Small intestine (tissue), 16 donors: Measurements from ENCODE around the gene TOP2B. TPM values are rescaled to one million over a fixed set of nuclear protein-coding genes. Genes with fewer than 3 reads are reported as not detected.

Experiments used
- DNase-seq, 2 donors: peaks; one replicate each; pipeline versions ENCODE4 v3.0.0 to v3.0.0-alpha.2; 2013
- FAIRE-seq: peaks from 2 replicates; lab custom pipeline; 2012; peaks lifted over from hg19 to GRCh38; lab: Jason Lieb, UNC
- H3K27ac ChIP-seq, 3 donors: one replicate each; pipeline ENCODE4 v1.5.1; 2013; ENCODE audit warnings: low read length in 2 of 3, mild to moderate bottlenecking in 2 of 3, control low read depth in 1 of 3, inconsistent platforms in 1 of 3, low read depth in 1 of 3, moderate library complexity in 1 of 3
- H3K27me3 ChIP-seq, 3 donors: one replicate each; pipeline ENCODE4 v1.6.1; 2013; ENCODE audit warnings: low read length in 3 of 3, inconsistent platforms in 1 of 3; ENCODE audit not compliant: control insufficient read depth in 3 of 3, insufficient read depth in 3 of 3
- H3K36me3 ChIP-seq, 3 donors: one replicate each; pipeline ENCODE4 v1.6.1; 2013; ENCODE audit warnings: low read length in 3 of 3, inconsistent platforms in 1 of 3, low read depth in 1 of 3, mild to moderate bottlenecking in 1 of 3, moderate library complexity in 1 of 3; ENCODE audit not compliant: control insufficient read depth in 3 of 3, insufficient read depth in 2 of 3
- H3K4me1 ChIP-seq, 3 donors: one replicate each; pipeline ENCODE4 v1.6.1; 2013; ENCODE audit warnings: low read length in 2 of 3, inconsistent platforms in 1 of 3, low read depth in 1 of 3, mild to moderate bottlenecking in 1 of 3, moderate library complexity in 1 of 3; ENCODE audit not compliant: control insufficient read depth in 3 of 3, insufficient read depth in 2 of 3
- H3K4me3 ChIP-seq, 3 donors: one replicate each; pipeline ENCODE4 v1.5.1; 2013; ENCODE audit warnings: low read length in 3 of 3, control low read depth in 1 of 3, inconsistent platforms in 1 of 3, low read depth in 1 of 3, mild to moderate bottlenecking in 1 of 3, moderate library complexity in 1 of 3
- H3K9me3 ChIP-seq, 2 donors: one replicate each; pipeline ENCODE4 v1.6.1; 2013; ENCODE audit warnings: low read depth in 1 of 2, low read length in 1 of 2; ENCODE audit not compliant: control insufficient read depth in 2 of 2, insufficient read depth in 1 of 2
- WGBS, 3 donors: extraction: QIAGEN DNeasy Blood & Tissue Kit; methylation state at CpG; one replicate each; pipeline ENCODE4 v1.1.7; 2013; 5-methylcytosine and 5-hydroxymethylcytosine counted together
- long read RNA-seq, 10 donors: transcript quantifications; one replicate each; lab custom pipeline, GENCODE V29; 2026
- polyA plus RNA-seq, 4 donors: library from polyadenylated mRNA; stranded (reverse) in 3 of 4; unstranded in 1 of 4; fragments of 200-250 nt in 3 of 4; fragments of 120-200 nt in 1 of 4; gene quantifications; one replicate each; pipeline versions ENCODE4 v1.2.1 to v1.2.3, GENCODE V29; 2013
- donor health status: healthy with polysubstance abuse.
- donor health status: control.
- donor health status: control.
- donor health status: Bipolar disorder and iron deficiency.
- donor health status: healthy.

TOP2B gene, protein sequence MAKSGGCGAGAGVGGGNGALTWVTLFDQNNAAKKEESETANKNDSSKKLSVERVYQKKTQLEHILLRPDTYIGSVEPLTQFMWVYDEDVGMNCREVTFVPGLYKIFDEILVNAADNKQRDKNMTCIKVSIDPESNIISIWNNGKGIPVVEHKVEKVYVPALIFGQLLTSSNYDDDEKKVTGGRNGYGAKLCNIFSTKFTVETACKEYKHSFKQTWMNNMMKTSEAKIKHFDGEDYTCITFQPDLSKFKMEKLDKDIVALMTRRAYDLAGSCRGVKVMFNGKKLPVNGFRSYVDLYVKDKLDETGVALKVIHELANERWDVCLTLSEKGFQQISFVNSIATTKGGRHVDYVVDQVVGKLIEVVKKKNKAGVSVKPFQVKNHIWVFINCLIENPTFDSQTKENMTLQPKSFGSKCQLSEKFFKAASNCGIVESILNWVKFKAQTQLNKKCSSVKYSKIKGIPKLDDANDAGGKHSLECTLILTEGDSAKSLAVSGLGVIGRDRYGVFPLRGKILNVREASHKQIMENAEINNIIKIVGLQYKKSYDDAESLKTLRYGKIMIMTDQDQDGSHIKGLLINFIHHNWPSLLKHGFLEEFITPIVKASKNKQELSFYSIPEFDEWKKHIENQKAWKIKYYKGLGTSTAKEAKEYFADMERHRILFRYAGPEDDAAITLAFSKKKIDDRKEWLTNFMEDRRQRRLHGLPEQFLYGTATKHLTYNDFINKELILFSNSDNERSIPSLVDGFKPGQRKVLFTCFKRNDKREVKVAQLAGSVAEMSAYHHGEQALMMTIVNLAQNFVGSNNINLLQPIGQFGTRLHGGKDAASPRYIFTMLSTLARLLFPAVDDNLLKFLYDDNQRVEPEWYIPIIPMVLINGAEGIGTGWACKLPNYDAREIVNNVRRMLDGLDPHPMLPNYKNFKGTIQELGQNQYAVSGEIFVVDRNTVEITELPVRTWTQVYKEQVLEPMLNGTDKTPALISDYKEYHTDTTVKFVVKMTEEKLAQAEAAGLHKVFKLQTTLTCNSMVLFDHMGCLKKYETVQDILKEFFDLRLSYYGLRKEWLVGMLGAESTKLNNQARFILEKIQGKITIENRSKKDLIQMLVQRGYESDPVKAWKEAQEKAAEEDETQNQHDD (N-terminal part only)
- polyA plus RNA-seq = 100 to 1,000 TPM in 1 of 4 donors, 10 to 100 TPM in 3; 38.0 to 109 (median 47.2) TPM
- long read RNA-seq, donor 1 = 0 reads
- long read RNA-seq, donor 2, full-length matches to known transcripts = 1 of 1 reads
- long read RNA-seq, donor 2, partial matches to known transcripts = 0 of 1 reads
- long read RNA-seq, donor 2, other reads (novel, unspliced or antisense) = 0 of 1 reads
- long read RNA-seq, donor 3, full-length matches to known transcripts = 1 of 17 reads
- long read RNA-seq, donor 3, partial matches to known transcripts = 16 of 17 reads
- long read RNA-seq, donor 3, other reads (novel, unspliced or antisense) = 0 of 17 reads
- long read RNA-seq, donor 4 = 0 reads
- long read RNA-seq, donor 5 = 0 reads
- long read RNA-seq, donor 6, full-length matches to known transcripts = 2 of 2 reads
- long read RNA-seq, donor 6, partial matches to known transcripts = 0 of 2 reads
- long read RNA-seq, donor 6, other reads (novel, unspliced or antisense) = 0 of 2 reads
- long read RNA-seq, donor 7 = 0 reads
- long read RNA-seq, donor 8, full-length matches to known transcripts = 1 of 1 reads
- long read RNA-seq, donor 8, partial matches to known transcripts = 0 of 1 reads
- long read RNA-seq, donor 8, other reads (novel, unspliced or antisense) = 0 of 1 reads
- long read RNA-seq, donor 9 = 0 reads
- long read RNA-seq, donor 10, full-length matches to known transcripts = 3 of 15 reads
- long read RNA-seq, donor 10, partial matches to known transcripts = 12 of 15 reads
- long read RNA-seq, donor 10, other reads (novel, unspliced or antisense) = 0 of 15 reads

DNA sequence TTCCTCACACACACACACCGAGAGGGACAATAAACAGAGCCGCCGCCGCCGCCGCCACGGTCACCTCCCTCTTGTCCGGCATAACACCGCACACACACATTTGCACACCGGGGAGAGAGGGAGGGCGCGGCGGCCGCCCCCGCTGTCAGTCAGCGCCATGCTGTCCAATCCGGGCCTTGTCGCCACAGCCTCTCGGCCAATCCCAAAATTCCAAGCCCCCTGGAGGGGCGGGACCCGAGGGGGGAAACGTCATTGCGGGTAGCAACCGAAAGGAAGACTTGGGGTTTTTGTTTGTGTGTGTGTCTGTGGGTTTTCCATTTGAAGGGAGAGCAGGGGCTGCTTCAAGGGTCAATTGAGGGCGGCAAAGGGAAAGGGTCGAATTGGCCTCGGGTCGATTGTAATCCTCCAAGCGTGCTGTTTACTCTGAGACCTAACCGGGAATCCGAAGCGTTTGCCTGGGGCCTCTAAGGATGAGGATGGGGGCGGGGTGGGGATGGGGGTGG is at the start of gene TOP2B:
Gene TOP2B, minus strand, starts transcription at position 96 of the 503 bp plus-strand sequence. CDS start 610 bp downstream, outside the sequence.
- Histone ChIP-seq H3K27me3 (no peaks in the 10 kb centered on the region), H3K36me3 (no peaks in the 10 kb centered on the region), H3K9me3 (no peaks in the 10 kb centered on the region), H3K4me3 (peak within 1 kb of the TSS; percentile 82 to 97 (median 83)), H3K27ac (peak within 1 kb of the TSS; percentile 96 to 99 (median 98)), H3K4me1 (peaks cover 0 to 12% (median 4%) of the 10 kb centered on the region in 3 donors)
- DNase-seq = peak; percentile 97 to 98
- FAIRE-seq = peak; percentile 33
- 0 to 1% (median 0%) methylated on average over 31 to 33 of the region's 33 CpGs for WGBS, 3 donors

DNA sequence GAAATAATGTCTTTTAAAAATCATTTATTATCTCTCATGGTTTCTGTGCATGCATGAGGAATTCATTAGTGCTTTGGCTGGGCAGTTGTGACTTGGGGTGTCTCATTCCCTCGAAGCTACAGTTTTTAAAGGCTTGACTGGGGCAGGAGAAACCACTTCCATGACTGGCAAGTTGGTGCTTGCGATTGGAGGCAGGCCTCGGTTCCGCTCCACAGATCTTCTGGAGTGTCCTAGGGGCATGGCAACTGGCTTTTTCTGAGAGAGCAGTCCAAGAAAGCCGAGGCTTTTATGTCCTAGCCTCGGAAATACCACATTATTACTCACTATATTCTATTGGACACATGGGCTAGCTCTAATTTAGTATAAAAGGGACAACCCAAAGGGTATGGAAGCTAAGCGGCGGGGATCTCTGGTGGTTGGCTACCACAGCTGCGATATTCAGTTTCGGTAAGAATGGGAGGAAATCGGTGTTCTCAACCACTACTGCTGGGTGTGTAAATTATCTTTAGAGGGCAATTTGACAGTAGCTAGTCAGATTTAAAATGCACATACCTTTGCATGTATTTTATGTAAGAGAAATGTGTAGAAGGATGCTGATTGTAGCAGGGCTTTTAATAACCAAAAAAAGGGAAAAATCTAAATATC is 48.8 kb upstream of the TOP2B start:
- H3K36me3 ChIP-seq = no peaks in the 10 kb centered on the region
- whole genome bisulfite sequencing, 3 donors = 87 to 92% (median 87%) methylated on average over 11 of the region's 11 CpGs

DNA sequence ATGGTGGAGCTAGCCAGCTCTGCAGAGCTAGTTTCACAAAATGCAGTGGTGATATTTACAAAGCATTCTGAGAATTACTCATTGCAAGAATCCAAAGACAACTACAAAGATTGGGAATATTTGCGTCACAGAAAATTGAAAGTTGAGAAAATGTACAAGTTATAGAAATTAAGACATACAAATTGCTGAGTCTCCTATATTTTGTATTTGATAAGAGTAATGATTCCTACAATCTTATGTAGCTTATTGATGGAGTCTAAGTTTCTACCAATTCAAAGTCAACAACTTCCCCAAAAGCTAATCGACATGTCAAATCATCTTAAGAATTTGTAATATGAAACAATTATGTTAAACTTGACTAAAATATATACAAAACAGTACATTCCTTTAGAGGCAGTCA is 46.4 kb upstream of the TOP2B start:
- peaks cover 0 to 2% (median 0%) of the 10 kb centered on the region in 3 donors for H3K27me3 ChIP-seq
- no peak overlapping the region for H3K27ac ChIP-seq
- no peak overlapping the region for H3K4me3 ChIP-seq
- H3K9me3 ChIP-seq = no peaks in the 10 kb centered on the region
- WGBS, 3 donors = 91 to 96% (median 93%) methylated on average over 2 of the region's 2 CpGs
- H3K36me3 ChIP-seq = no peaks in the 10 kb centered on the region
- no peaks in the 10 kb centered on the region for H3K4me1 ChIP-seq
- FAIRE-seq (no peak), DNase-seq (no peak)

More for the DNA sequence above, 48.8 kb upstream of the TOP2B start:
- H3K9me3 ChIP-seq = no peaks in the 10 kb centered on the region
- no peak overlapping the region for H3K4me3 ChIP-seq
- no peak overlapping the region for H3K27ac ChIP-seq
- no peak for DNase-seq
- FAIRE-seq = no peak
- H3K4me1 ChIP-seq = no peaks in the 10 kb centered on the region
- no peaks in the 10 kb centered on the region for H3K27me3 ChIP-seq

DNA sequence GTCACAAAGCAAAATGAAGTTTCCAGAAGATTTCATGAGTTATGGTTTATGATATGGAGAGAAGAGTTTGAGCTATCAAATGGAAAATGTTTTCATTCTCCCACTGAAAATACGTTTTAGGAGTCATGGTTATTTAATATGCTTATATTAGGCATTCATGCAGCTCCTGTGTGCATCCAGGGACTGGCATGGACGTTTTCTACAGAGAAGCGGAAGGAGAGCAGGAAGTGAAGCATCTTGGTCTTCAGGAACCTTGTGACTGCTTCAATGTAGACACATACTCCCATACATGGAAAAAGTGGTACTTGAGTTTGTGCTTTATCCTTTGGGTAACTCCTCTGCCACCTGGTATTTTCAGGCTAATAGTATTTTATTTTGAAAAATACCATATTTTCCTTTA is 43.3 kb upstream of the TOP2B start:
- no peak for FAIRE-seq
- H3K4me1 ChIP-seq = no peaks in the 10 kb centered on the region
- no peaks in the 10 kb centered on the region for H3K36me3 ChIP-seq
- peaks cover 0 to 2% (median 0%) of the 10 kb centered on the region in 3 donors for H3K27me3 ChIP-seq
- no peak overlapping the region for H3K27ac ChIP-seq
- DNase-seq = no peak
- H3K4me3 ChIP-seq = no peak overlapping the region
- H3K9me3 ChIP-seq = no peaks in the 10 kb centered on the region
- 57 to 64% (median 58%) methylated on average over 3 of the region's 3 CpGs for WGBS, 3 donors

DNA sequence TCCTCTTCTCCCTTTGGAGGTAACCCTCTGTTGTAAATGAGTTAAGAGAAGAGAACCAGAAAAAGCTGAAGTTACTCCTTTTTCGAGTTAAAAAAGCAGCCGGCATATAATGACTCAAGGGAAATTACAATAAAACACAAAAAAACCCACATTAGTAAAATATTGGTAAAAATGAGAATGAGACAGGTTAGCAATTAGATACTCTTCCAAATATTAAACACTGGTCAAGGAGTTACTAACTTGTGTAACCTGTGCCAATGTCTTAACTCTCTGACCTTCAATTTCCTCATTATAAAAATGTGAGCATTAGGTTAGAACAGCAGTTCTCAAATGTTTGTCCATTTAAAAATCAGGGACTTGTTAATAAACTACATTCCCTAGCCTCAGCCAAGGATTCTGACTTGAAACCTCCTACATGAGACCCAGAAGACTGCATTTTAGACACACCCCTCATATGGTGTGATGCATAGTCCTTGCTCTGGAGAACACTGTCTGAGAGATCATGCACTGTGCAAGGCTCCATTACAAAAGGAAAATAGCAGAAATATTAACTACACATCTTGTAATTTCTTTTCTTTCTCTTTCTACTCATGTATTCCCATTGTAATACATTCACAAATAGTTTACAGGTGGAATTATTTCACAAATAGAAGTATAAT is 42.7 kb upstream of the TOP2B start:
- WGBS, 3 donors = 72 to 86% (median 83%) methylated on average over 2 of the region's 2 CpGs
- Histone ChIP-seq H3K4me1 (no peaks in the 10 kb centered on the region), H3K36me3 (no peaks in the 10 kb centered on the region), H3K4me3 (no peak overlapping the region), H3K9me3 (no peaks in the 10 kb centered on the region), H3K27me3 (peaks cover 0 to 2% (median 0%) of the 10 kb centered on the region in 3 donors), H3K27ac (no peak overlapping the region)
- FAIRE-seq (no peak), DNase-seq (no peak)

DNA sequence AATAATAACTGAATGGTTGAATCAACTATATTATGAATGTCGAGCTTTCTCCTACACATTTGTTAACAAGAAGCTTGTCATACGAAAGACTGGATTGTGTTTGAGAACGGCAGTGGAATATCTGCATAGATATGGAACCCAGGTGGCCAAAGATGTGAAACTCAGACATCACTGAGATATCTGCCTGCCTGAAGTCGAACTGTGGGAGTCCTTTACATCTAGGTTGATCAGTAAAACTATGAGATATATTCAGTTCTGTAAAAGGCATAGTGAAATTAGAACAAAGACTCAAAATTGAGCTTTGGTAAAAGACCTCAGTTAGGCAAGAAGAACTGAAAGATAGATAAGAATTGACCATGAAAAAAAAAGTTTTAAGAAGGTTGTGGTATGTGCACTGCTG is 41.5 kb upstream of the TOP2B start:
- no peak for FAIRE-seq

More for the DNA sequence above, 41.5 kb upstream of the TOP2B start:
- Histone ChIP-seq H3K27me3 (peaks cover 0 to 2% (median 0%) of the 10 kb centered on the region in 3 donors), H3K4me3 (no peak overlapping the region), H3K4me1 (no peaks in the 10 kb centered on the region), H3K27ac (no peak overlapping the region), H3K9me3 (no peaks in the 10 kb centered on the region), H3K36me3 (no peaks in the 10 kb centered on the region)
- DNase-seq = no peak
- 77 to 82% (median 81%) methylated on average over 4 of the region's 4 CpGs for WGBS, 3 donors
